CD4-positive, alpha-beta T cell treated with Interleukin-4 for 4 hours (primary cell): Measurements from ENCODE around the gene UBAC2.
A peak's percentile ranks its signal among the peaks of the same experiment; 100 is the strongest.
"Not testable (repeated sequence)": the region's sequence is repeated elsewhere in the genome, so short reads cannot be mapped to it uniquely, and the experiment has no call there.

Source experiments
- DNase-seq: peaks from one replicate; pipeline ENCODE4 v3.0.0-alpha.2; 2020

UBAC2 gene

DNA sequence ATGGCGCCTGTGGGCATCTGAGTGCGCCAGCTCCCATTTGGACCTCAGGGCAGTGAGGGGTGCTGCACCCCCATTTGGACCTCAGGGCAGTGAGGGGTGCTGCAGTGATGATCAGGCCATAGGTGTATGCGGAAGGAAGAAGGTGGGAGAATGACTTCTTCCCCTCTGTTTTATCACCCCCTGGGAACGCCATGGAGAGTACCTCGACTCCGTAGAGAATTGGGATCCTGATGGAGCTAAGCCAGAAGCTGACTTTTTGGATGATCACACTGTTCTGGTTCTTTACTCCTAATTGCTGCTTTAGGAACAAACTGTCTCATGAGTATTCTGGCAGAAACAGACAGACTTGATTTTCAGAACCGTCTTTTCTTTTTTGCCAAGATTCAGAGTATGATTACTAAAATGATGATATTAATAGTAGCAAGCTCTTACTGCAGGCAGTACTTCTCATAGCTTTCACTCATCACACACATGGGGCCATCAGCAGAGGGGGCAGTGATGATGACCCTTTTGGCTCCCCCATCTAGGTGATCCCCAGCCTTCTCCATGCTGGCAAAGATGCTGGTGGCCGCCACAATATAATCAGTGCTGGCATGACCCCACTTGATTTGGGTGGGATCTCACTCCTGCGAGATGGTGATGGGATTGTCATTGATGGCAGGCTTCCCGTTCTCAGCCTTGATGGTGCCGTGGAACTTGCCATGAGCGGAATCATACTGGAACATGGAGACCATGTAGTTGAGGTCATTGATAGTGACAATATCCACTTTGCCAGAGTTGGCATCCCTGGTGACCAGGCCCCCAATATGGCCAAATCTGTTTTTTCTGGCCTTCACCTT lies 10.3 kb upstream of the UBAC2 start:
- DNase-seq = no peak

GRCh38 chr13:99191336-99191899 lies 9.2 kb upstream of the UBAC2 start:
- no peak for DNase-seq

GRCh38 chr13:99191900-99192399 lies 8.7 kb upstream of the UBAC2 start:
- DNase-seq = no peak

GRCh38 chr13:99192480-99192879 lies 8.2 kb upstream of the UBAC2 start:
- DNase-seq = no peak

DNA sequence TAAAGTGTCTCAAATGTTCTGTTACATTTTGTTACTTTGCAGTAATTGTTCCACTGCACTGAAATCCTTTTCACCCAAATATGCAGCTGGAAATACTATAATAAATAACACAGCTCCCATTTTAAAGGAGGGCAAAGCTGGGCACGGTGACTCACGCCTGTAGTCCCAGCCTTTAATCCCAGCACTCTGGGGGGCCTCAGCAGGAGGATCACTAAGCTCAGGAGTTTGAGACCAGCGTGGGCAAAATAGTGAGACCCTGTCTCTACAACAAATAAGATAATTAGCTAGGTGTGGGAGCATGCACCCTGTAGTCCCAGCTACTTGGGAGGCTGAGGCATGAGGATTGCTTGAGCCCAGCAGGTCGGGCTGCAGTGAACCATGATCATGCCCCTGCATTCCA lies 7.5 kb upstream of the UBAC2 start:
- no peak for DNase-seq

- peak; percentile 43 for DNase-seq
Measured at GRCh38 chr13:99196466-99197116, 4.1 kb upstream of the UBAC2 start.

- DNase-seq = no peak
Measured at GRCh38 chr13:99197117-99197651, 3.5 kb upstream of the UBAC2 start.

GRCh38 chr13:99199541-99200431 lies 868 bp upstream of the UBAC2 start:
- DNase-seq = no peak

DNA sequence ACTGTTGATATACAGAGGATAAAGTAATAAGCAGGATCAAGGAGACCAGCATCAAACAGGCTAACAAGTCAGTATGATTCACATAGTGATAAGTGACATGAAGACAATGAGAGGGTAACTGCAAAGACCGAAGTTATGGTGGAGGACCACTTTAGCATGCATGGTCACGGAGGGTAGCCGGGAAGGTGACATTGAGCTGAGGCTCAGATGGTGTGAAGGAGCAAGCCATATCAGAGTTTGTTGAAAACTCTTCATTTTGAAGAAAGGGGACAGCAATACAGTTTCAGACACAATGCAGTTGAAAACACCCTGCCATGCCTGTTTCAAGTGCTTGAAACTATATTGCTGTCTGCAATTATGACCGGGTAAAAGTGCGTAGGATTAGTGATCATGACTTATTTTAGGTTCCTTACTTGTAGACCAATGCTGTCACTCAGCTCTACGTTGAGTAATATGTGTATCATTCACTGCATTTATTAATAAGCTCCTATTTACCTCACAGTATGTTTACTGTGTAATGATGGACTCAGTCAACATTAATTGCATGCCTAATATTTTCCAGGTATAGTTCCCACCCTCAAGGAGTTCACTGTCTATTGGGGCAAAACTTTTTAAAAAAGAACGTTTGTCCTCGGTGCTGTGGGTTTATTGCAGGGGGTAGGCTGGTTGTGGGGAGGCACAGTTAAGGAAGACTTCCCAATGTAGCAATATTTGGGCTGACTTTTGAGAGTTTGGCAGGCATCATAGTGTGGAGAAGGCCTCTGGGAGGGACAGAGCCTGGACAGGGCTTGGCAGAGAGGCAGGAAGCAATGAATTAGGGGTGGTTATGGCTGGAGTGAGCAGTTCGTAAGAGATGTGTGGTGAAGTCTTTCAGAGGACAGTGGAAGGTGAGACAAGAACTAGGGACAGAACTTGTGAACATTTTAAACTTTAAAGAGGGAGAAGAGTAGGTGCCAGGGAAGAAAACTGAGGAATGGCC lies 3.2 kb downstream of the UBAC2 start:
- no peak for DNase-seq

GRCh38 chr13:99205621-99206220 lies 5.1 kb downstream of the UBAC2 start:
- DNase-seq = no peak

DNA sequence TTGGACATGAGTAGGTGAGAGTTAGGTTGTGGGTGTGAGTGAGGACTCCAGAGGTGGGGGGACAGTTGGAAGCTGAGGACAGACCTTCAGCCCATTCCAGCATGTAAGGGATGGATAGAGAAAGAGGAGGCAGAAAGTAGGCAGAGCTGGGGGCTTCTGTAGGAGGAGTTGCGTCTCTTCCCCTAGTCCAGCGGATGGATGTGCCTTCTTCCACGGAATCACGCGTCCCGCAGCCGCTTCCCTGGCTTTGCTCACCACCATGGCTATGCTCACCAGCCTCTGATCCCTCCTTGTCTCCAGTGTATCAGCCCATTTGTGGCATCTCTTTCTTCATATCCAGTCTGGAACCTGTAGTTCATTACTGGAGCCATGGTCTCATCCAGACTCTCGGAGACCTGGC lies 5.6 kb downstream of the UBAC2 start:
- no peak for DNase-seq

DNA sequence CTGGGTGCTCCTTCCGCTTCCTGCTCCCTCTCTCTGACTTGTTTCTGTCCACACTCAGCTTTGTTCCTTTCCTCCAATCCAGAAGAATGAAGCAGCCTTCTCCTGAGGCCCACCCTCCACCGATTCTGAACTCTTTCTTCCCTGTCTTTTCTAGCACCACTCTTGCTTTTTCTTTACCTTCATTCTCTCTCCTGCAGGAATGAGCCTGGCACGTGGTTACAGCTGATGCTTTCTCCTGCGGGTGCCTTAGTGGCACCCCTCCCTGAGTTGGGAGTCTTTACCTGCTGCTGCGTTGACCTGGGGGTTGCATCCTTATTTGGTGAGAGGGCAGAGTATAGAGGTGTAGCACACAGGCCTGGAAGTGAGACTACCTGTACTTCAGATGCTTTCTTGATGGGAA lies 6.2 kb downstream of the UBAC2 start:
- DNase-seq = no peak

- no peak for DNase-seq
Measured at GRCh38 chr13:99207511-99207910, 6.9 kb downstream of the UBAC2 start.

GRCh38 chr13:99208185-99208584 lies 7.5 kb downstream of the UBAC2 start:
- no peak for DNase-seq

DNA sequence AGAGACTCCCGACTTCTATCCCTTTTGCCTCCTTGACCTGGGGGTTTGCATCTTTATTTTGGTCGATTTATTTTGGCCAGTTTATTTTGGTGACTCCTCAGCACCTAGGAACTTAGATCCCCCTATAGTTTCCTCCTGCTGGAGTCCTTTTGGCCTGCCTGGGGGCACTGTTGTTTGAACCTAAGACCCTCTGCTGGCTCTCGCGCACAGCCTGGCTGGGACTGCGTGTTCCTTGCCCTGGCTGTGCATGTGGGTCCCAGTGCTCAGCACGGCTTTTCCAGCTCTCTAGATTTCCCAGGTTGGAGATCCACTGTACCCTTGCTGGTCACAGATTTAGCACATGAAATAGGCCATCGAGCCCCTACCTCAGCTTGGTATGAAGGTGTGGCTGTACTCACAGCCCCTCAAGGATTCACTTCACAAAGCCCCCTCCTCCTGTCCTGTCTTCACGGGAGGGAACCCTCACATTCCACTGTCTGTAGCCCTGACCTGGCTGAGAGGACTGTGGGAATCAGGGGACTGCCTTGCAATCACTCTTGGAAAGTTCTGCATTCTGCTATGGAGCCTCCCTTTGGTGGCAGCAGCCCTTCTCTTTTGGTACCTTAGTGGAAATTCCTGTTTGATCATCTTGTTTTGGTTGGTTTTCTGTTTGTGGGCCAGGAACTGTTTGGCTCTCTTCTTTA lies 8.3 kb downstream of the UBAC2 start:
- DNase-seq = no peak

DNA sequence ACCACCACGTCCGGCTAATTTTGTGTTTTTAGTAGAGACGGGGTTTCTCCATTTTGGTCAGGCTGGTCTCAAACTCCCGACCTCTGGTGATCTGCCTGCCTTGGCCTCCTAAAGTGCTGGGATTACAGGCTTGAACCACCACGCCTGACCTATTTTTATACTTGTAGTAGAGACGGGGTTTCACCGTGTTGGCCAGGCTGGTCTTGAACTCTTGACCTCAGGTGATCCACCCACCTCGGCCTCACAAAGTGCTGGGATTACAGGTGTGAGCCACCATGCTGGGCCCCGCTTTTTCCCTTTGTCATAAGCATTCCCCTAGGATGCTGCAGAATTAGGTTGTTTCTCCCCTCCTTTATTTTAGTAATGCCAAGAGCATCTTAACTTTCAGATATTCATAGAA lies 10.0 kb downstream of the UBAC2 start:
- DNase-seq = not testable (repeated sequence)

DNA sequence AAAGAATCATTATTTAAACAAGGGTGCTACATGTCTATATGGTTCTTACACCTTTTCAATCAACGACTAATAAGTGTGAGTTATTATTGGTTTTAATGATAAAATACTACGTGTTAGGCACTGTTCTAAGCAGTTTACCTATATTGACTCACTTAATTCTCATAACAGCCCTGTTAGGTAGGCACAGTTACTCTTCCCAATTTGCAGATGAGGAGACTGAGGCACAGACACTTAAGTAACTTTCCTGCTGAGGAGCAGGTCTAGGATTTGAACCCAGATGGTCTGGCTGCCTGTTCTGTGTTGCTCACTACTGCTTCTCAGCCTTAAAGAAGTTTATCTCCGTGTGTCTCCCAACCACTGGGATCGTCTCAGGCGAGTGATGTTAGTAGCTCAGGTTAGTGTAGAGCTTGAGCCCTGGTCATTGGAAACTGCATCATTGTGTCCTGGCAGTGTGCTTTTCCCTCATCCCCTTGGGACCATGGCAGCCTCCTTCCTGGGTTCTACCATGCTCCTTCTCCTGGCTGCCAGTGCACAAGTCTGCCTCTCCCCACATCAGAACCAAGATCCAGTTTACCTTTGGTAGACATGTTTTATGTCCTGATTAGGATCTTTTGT lies 10.9 kb downstream of the UBAC2 start:
- no peak for DNase-seq

DNA sequence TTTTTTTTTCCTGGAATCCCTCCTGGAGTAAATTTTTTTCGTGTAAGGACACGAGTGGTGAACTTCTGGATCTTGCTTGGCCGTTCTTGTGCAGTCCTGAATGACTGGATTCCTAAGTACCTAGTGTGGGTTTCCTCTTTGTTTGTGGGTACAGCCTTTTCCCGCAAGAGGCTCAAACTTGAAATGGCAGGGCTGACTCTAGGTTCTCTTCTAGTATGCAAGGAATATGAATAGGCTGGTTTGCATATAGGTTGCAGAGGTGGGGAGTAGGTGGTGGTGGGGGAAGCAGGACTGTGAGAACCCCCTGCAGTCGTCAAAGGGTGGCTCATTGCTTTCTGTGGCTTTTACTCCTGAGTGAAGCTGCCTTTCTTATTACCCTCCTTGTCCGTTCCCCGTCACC lies 13.6 kb downstream of the UBAC2 start:
- DNase-seq = no peak

DNA sequence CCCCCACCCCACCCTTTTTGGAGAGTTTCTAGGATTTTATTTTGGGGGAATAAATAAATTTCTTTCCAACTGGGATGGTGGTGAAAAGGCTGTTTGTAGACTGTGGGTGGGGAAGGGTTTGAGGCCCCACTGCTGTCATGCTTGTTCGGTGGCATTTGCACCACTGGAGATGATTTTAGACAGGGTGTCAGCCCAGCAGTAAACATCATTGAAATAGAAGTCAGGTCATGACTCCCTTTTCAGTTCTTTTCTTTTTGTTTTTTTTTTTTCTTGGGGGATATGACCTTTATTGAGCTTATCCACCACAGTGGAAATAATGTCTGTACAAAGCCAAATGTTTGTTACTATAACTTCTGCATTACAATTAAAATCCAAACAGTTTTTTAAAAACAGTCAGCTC lies 14.1 kb downstream of the UBAC2 start:
- no peak for DNase-seq
